Right lobe of liver (tissue), 6 donors: ENCODE data around the gene DPP7. TPM values are rescaled to one million over a fixed set of nuclear protein-coding genes. Genes with fewer than 3 reads are reported as not detected.

Source experiments
- ATAC-seq, 4 donors: fragments of 200-7000 bp; cut with Tn5 transposase; one replicate each; pipeline ENCODE4 v1.9.1; 2020; ENCODE audit warnings: mild to moderate bottlenecking in 4 of 4, moderate library complexity in 4 of 4
- DNase-seq, 3 donors: peaks; one replicate each; pipeline ENCODE4 v3.0.0-alpha.2; 2020
- H3K27ac ChIP-seq, 3 donors: fragments of 200-600 bp; one replicate each; pipeline ENCODE4 v1.8.0; 2022
- H3K27me3 ChIP-seq, 2 donors: fragments of 200-600 bp; one replicate each; pipeline ENCODE4 v1.8.0; 2022
- H3K36me3 ChIP-seq, 4 donors: fragments of 200-600 bp; sonication (generic) in 1 of 4; one replicate each; pipeline versions ENCODE4 v1.5.1 to v1.8.0; 2017 to 2022; ENCODE audit warnings: control low read depth in 1 of 4
- H3K4me1 ChIP-seq, 4 donors: fragments of 200-600 bp; sonication (generic) in 1 of 4; one replicate each; pipeline versions ENCODE4 v1.5.1 to v1.8.0; 2017 to 2022; ENCODE audit warnings: control low read depth in 1 of 4
- H3K4me3 ChIP-seq, 3 donors: fragments of 200-600 bp; one replicate each; pipeline ENCODE4 v1.8.0; 2022
- H3K9me3 ChIP-seq, 4 donors: fragments of 200-600 bp; sonication (generic) in 1 of 4; one replicate each; pipeline versions ENCODE4 v1.5.1 to v1.8.0; 2017 to 2022; ENCODE audit warnings: control low read depth in 1 of 4
- CTCF ChIP-seq, 4 donors: fragments of 200-600 bp in 3 of 4; fragments of 450-650 bp in 1 of 4; IDR thresholded peaks; one replicate each; pipeline versions ENCODE4 v1.5.1 to v1.8.0; 2016 to 2022; ENCODE audit warnings: antibody characterized with exemption in 4 of 4, mild to moderate bottlenecking in 2 of 4
- POLR2A ChIP-seq: fragments of 450-650 bp; IDR thresholded peaks from one replicate; pipeline ENCODE4 v1.6.1; 2017; ENCODE audit warnings: antibody characterized with exemption, mild to moderate bottlenecking
- WGBS: methylation state at CpG from one replicate; pipeline ENCODE4 v1.1.6; 2018; ENCODE audit warnings: low coverage, low lambda C conversion rate; ENCODE audit not compliant: insufficient coverage; ENCODE audit errors: missing lambda C conversion rate; 5-methylcytosine and 5-hydroxymethylcytosine counted together
- intact Hi-C, 2 donors: fragments of 100-400 bp; cut with DNase I; formaldehyde crosslinking; loops; one replicate each; pipeline versions ENCODE4 v1.11.2 to v1.14.1; 2022
- total RNA-seq, 6 experiments: library from RNA; depleted of rRNA in 2 of 6; stranded (reverse); fragments of >200 nt in 2 of 6; fragmentation: NEBNext Ultra II Directional in 3 of 6; extraction: Animal tissue kit (Norgen Biotek cat#: 25700) in 3 of 6; gene quantifications; one replicate each; pipeline versions ENCODE4 v1.1.0 to v1.2.4, GENCODE V29; 2016 to 2023
- donor health status: DM: no; HTN: yes; CAD: no.
- donor health status: DM: no; HTN: no; CAD: no.
- donor health status: DM: no; HTN: no; CAD: no.
- donor health status: DM: no; HTN: yes; CAD: no.
- donor health status: DM: no; HTN: yes; CAD: no.

DPP7 gene
- total RNA-seq, 6 experiments from 2014 or later = 62.2 to 86.2 (median 66.2) TPM

GRCh38 chr9:137141050-137141810, 26.7 kb upstream of the DPP7 start:
- H3K27ac ChIP-seq = no peak overlapping the region
- no peaks in the 10 kb centered on the region for H3K36me3 ChIP-seq
- H3K4me1 ChIP-seq = no peaks in the 10 kb centered on the region
- intact Hi-C loops = no loop called here
- H3K9me3 ChIP-seq = no peaks in the 10 kb centered on the region
- WGBS = 40% methylated on average over 2 of the region's 17 CpGs
- H3K4me3 ChIP-seq = no peak overlapping the region
- DNase-seq (no peak), ATAC-seq (no peak)
- peaks cover 0 to 10% of the 10 kb centered on the region in 2 donors for H3K27me3 ChIP-seq
- TF ChIP-seq CTCF (IDR thresholded peaks at IDR 0.05) (no peak), POLR2A (no peak)

- peaks cover 0 to 10% of the 10 kb centered on the region in 2 donors for H3K27me3 ChIP-seq
These were observed 25.8 kb upstream of the DPP7 start for GRCh38 chr9:137140151-137141012.

GRCh38 chr9:137139468-137140150, 25.1 kb upstream of the DPP7 start:
- ATAC-seq (no peak), DNase-seq (no peak)
- no peaks in the 10 kb centered on the region for H3K9me3 ChIP-seq
- intact Hi-C loops = no loop called here
- H3K27ac ChIP-seq = no peak overlapping the region
- no peak overlapping the region for H3K4me3 ChIP-seq
- H3K4me1 ChIP-seq = no peaks in the 10 kb centered on the region
- TF ChIP-seq CTCF (IDR thresholded peaks at IDR 0.05) (no peak), POLR2A (no peak)
- WGBS = 23% methylated on average over 8 of the region's 37 CpGs
- no peaks in the 10 kb centered on the region for H3K36me3 ChIP-seq
- H3K27me3 ChIP-seq = peaks cover 0 to 10% of the 10 kb centered on the region in 2 donors

More at GRCh38 chr9:137140151-137141012, 25.8 kb upstream of the DPP7 start:
- 45% methylated on average over 14 of the region's 26 CpGs for WGBS
- no peaks in the 10 kb centered on the region for H3K36me3 ChIP-seq
- H3K4me1 ChIP-seq = no peaks in the 10 kb centered on the region
- no peak for ATAC-seq
- H3K27ac ChIP-seq = no peak overlapping the region
- H3K9me3 ChIP-seq = no peaks in the 10 kb centered on the region
- no peak for TF ChIP-seq POLR2A
- TF ChIP-seq CTCF (IDR thresholded peaks at IDR 0.05) = no peak
- intact Hi-C loops = no loop called here
- H3K4me3 ChIP-seq = no peak overlapping the region
- no peak for DNase-seq

GRCh38 chr9:137138722-137139467, 24.4 kb upstream of the DPP7 start, which contains the start of gene GRIN1:
TSS of gene GRIN1 (plus strand) at chr9:137139154. CDS start at chr9:137139487, 333 bp downstream.
- no peak for TF ChIP-seq CTCF (IDR thresholded peaks at IDR 0.05)
- no peak for TF ChIP-seq POLR2A
- peak; percentile 14 to 72 (median 36) for ATAC-seq
- WGBS = 13% methylated on average over 3 of the region's 104 CpGs
- no peaks in the 10 kb centered on the region for H3K9me3 ChIP-seq
- H3K4me1 ChIP-seq = no peaks in the 10 kb centered on the region
- H3K36me3 ChIP-seq = no peaks in the 10 kb centered on the region
- H3K4me3 ChIP-seq = no peak within 1 kb of the TSS
- H3K27me3 ChIP-seq = peaks cover 0 to 10% of the 10 kb centered on the region in 2 donors
- DNase-seq = no peak
- intact Hi-C loops = no loop called here
- no peak within 1 kb of the TSS for H3K27ac ChIP-seq
